ENCODE results near the gene SH3D19.
"Not testable (repeated sequence)": the region's sequence is repeated elsewhere in the genome, so short reads cannot be mapped to it uniquely, and the experiment has no call there.

SH3D19 gene

DNA sequence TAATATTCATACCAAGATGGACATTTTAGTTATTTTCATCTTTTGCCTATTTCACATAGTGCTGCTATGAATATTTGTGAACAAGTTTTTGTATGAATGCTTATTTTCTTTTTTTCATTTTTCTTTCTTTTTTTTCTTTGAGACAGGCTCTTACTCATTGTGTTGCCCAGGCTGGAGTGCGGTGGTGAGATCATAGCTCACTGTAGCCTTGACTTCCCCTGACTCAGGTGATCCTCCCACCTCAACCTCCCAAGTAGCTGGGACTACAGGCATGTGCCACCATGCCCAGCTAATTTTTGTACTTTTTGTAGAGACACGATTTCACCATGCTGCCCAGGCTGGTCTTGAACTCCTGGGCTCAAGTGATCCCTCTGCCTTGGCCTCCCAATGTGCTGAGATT lies 247.4 kb downstream of the SH3D19 start:
- DNase-seq, result not testable (repeated sequence)

DNA sequence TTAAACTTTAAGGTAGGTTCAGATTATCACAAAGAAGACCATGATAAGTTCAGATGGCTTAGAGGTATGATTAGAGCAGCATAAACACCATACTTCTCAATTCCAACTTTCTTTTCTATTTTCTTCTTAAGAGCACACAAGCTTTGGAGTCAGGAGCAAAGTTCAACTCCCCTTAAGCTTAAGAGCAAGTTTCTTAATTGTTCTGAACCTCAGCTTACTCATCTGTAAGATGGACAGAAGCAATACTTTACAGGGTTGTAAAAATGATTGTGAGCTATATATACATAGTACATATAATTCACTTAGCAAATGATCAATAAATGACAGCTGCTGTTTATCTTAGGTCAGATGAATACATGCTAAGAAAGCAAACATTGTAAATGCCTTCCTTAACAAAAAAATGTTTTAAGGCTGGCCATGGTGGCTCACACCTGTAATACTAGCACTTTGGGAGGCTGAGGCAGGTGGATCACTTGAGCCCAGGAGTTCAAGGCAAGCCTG lies 250.9 kb downstream of the SH3D19 start:
- no peak for DNase-seq
